HG03457 (cell line): ENCODE results near the gene ZNF518A.
A peak's percentile ranks its signal among the peaks of the same experiment; 100 is the strongest.
"Not testable (repeated sequence)": the region's sequence is repeated elsewhere in the genome, so short reads cannot be mapped to it uniquely, and the experiment has no call there.

ENCODE experiments used
- ATAC-seq: cut with Tn5 transposase; IDR thresholded peaks from one replicate; pipeline ENCODE4 v1.9.1; 2021; ENCODE audit warnings: moderate number of reproducible peaks; ENCODE audit not compliant: unreplicated experiment

The ZNF518A gene

DNA sequence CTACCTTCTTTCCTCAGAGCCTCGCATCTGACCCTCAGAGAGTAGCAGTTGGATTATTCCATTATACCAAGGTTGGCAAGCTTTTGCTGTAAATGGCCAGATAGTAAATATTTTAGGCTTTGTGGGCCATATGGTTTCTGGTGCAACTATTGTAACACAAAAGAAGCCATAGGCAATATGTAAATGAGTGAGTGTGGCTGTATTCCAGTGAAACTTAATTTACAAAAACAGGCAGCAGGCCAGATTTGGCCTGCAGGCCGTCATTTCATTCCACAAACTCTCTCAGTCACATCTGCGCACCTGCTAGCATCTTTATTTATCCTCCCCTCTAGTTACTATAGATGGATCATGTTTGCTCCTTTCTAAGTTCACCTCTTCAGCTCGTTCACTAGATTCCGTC, 6.7 kb downstream of the ZNF518A start:
- no peak for ATAC-seq

DNA sequence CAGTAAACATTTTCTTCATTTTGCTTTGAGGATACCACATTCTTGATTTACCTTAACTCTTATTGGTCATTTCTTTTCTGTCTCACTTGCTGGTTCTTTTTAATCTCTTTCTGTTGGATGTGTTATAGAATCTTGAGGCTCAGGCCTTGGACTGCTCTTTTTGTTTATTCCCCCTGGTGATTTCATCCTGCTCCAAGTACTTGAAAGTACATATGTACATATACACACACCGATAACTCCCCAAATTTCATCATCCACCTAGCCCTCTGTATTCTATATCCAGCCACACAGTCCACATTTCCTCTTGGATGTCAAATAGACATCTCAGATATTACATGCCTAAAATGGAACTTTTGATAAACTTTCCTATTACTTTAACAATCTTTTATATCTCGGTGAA, 7.5 kb downstream of the ZNF518A start:
- ATAC-seq = no peak

DNA sequence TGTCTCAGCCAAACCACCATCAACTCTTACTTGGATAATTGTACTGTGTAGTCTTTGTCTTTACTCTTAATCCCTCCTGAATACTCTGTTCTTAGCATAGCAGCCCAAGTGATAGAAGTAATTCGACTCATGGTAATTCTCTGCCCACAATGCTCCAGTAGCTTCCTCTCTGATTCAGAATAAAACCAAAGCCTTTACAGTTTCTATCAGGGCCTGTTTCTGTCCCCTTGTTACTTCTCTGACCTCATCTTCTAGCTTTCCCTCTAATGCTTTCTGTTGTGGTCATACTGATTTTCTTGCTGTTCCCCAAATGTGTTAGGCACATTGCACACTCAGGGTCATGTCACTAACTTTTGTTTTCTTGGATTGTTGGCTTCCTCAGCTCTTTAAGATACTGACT, 8.0 kb downstream of the ZNF518A start:
- ATAC-seq = peak; percentile 86

DNA sequence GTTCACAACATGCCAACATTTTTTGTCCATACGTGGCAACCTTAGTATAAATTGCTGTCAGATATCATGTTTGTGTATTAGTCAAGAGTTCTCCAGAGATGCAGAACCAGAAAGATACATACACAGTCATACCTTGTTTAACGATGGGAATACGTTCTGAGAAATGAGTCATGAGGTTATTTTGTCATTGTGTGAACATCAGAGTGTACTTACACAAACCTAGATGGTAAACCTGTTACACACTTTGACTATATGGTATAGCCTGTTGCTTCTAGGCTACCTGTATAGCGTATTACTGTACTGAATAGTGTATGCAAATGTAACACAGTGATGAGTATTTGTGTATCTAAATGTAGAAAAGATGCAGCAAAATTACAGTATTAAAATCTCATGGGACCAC, 22.3 kb downstream of the ZNF518A start:
- no peak for ATAC-seq

DNA sequence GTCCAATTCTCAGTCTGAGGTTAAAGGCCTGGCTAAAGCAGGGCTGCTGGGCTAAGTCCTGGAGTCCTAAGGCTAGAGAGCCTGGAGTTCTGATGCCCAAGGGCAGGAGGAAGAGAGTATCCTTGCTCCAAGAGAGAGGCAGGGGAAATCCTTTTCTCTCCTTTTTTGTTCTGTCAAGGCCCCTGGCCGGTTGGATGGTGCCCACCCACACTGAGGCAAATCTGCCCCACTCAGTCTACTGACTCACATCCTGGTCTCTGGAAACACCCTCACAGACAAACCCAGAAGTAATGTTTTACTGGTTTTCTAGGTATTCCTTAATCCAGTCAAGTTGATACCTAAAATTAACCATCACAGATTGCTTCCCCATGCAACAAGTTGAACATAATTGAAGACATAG, 23.0 kb downstream of the ZNF518A start:
- no peak for ATAC-seq

GRCh38 chr10:96165726-96166125, 35.6 kb downstream of the ZNF518A start:
- ATAC-seq = no peak

GRCh38 chr10:96168546-96168945, 38.4 kb downstream of the ZNF518A start:
- no peak for ATAC-seq

DNA sequence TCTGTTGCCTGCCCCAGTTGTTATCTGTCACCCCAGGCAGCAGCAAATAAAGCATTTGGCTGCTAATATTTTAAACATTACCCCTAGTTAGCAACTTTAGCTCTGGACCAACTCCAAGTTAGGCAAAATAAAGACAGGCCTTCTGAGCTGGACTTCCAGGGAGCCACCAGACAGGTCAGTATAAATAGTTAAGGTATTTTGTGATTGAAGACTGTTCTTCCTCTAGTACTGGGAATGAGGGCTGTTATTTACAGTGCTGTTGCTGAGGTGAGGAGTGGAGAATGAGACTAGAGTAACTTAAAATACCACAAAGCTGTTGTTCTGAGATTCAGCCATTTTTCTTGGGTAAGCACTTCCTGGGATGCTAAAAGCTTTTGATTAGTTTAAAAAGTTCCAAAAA, 40.1 kb downstream of the ZNF518A start:
- ATAC-seq = no peak

GRCh38 chr10:96172666-96173065, 42.6 kb downstream of the ZNF518A start:
- ATAC-seq = no peak

DNA sequence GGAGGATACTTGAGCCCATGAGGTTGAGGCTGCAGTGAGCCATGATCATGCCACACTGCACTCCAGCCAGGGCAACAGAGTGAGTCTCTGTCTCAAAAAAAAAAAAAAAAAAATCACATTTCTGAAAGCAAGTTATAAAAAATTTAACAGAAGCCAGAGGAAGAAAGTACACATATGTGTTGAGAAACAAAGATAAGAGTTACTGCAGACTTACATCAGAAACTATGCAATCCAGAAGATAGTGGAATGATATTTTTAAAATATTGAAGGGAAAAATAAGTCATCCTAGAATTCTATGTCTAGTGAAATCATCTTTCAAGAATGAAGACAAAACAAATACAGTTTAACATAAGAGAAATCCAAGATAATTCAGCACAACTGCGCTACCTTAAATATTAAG, 46.9 kb downstream of the ZNF518A start:
- no peak for ATAC-seq

DNA sequence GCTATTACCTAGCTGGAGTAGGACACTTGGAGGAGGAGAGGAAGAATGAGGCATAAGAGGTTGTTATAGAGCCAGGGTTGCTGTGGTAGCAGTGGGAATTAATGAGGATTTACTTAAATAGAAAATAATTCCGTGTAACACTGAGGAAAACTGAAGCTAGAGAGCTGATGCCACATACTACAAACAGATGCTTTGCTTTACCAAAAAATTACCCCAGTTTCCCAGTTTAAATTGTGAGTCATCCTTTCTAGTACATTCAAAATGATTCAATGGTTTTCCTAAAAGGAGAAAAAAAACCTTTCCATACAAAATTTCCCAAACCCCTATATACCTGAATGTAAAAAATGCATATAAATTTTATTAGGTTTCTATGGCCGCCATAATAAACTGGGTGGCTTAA, 58.3 kb downstream of the ZNF518A start:
- ATAC-seq = no peak

- ATAC-seq = no peak
Measured at GRCh38 chr10:96188916-96189315, 58.8 kb downstream of the ZNF518A start.

DNA sequence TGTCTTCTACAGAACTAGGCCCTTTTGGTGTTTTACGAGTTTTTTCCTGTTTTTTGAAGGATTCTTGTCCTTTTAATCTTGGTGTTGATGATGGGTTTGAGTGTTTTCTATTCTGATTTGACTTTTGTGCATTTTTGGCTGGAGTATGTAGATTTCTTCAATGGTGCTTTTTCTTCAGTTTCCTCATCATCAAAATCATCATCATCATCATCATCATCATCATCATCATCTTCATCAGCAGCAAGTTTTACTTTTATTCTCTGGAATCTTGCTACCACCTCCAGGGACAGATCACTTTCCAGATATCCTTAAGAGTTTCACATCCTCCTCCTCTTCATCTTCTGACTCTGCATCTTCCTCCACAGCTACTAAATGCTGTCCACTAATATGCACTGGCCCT, 59.4 kb downstream of the ZNF518A start:
- not testable (repeated sequence) for ATAC-seq

- ATAC-seq = no peak
Measured at GRCh38 chr10:96201525-96201924, 71.4 kb downstream of the ZNF518A start.

DNA sequence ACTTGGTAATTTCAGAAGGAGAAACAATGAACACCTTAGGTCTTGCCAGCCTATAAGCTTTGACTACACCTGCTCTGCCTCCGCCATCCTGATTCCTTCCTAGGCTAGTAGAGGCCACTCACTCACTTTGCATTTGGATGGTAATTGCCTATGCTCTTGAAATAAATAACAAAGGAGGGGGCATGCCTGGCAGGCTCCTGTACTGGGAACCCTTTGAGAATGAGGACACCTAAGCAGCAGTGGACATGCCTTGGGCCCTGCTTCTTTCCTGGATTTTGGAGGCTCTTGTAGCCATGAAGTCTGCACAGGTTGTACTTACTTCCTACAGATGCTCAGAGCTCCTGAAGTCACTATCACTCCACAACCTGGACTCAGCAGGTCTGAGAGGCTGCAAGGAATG, 75.5 kb downstream of the ZNF518A start:
- ATAC-seq = no peak

DNA sequence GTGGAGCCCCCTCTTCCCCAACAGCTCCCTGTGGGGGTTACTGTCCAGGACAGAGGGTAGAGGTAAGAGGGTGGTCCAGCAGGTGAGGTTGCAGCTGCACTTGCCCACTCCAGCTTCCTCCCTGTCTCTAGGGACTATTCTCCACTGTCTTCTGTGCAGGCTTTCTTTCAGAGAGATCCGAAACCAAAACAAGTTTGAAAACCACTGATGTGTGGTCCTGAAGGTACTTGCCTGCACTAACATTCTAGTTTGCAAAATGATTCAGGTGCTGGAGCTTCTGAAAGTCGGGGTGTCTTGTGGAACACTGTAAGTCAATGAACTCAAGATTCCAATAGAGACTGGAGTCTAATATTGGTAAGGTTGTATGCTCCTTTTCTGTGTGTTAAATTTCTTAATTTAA, 78.2 kb downstream of the ZNF518A start:
- no peak for ATAC-seq

DNA sequence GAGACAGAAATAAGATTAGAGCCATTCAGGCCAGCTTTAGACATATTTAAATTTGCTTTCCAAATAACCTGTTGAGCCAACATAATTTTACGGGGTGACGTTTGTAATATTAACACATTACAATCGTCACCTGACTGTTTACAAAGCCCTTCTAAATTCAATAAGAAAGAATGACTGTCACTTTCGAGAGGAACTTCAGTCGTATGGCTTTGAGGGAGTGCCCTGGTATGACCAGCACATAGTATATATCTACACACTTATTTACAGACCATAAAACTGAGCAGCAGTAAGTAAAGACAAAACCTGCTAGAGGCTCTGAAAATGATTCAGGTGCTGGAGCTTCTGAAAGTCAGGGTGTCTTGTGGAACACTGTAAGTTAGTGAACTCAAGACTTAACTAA, 78.8 kb downstream of the ZNF518A start:
- no peak for ATAC-seq

- no peak for ATAC-seq
Measured at GRCh38 chr10:96211764-96212163, 81.7 kb downstream of the ZNF518A start.

DNA sequence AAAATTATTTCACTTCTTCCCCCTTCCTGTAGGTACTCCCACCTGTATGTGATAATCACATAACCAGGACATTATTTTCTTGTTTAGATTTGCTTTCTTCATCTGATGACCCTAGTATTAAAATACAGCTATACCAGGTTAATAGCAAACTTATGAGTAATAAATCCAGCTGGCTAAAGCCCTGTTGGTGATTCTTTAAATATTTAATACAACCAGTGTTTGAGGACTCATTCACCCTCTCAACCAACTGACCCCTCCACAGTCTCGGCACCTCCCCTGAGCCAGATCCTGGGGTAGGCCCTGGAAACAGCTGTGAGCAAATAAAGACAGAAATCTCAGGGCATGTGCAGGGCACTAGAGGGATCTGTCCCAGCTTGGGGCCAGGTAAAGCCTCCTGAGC, 82.8 kb downstream of the ZNF518A start:
- ATAC-seq = no peak
